IgD-negative memory B cell (primary cell): ENCODE measurements around the gene PRKN. TPM values are rescaled to one million over a fixed set of nuclear protein-coding genes. Genes with fewer than 3 reads are reported as not detected.

Experiments
- H3K27ac Mint-ChIP-seq, 3 donors: one replicate each; pipeline ENCODE4 v1.8.0; 2020 to 2022; ENCODE audit warnings: mild to moderate bottlenecking in 3 of 3, mixed read lengths in 3 of 3, moderate library complexity in 1 of 3
- H3K27me3 Mint-ChIP-seq: one replicate; pipeline ENCODE4 v1.8.0; 2021; ENCODE audit warnings: mixed read lengths
- H3K36me3 Mint-ChIP-seq: one replicate; pipeline ENCODE4 v1.8.0; 2020; ENCODE audit warnings: mild to moderate bottlenecking, mixed read lengths
- H3K4me1 Mint-ChIP-seq, 3 donors: one replicate each; pipeline ENCODE4 v1.8.0; 2020 to 2022; ENCODE audit warnings: mixed read lengths in 3 of 3, mild to moderate bottlenecking in 1 of 3
- H3K4me3 Mint-ChIP-seq, 4 donors: one replicate each; pipeline ENCODE4 v1.8.0; 2020 to 2022; ENCODE audit warnings: mild to moderate bottlenecking in 4 of 4, mixed read lengths in 4 of 4, moderate library complexity in 3 of 4
- H3K9me3 Mint-ChIP-seq, 3 donors: one replicate each; pipeline ENCODE4 v1.8.0; 2020 to 2021; ENCODE audit warnings: mixed read lengths in 3 of 3, mild to moderate bottlenecking in 1 of 3
- polyA plus RNA-seq: library from polyadenylated mRNA; unstranded; fragments of 300-500 nt; fragmentation: Illumina TruSeq; gene quantifications from one replicate; pipeline ENCODE4 v1.2.3, GENCODE V29; 2021

Gene PRKN
- polyA plus RNA-seq, 1 donor from 2014 or later = 0.55 TPM

DNA sequence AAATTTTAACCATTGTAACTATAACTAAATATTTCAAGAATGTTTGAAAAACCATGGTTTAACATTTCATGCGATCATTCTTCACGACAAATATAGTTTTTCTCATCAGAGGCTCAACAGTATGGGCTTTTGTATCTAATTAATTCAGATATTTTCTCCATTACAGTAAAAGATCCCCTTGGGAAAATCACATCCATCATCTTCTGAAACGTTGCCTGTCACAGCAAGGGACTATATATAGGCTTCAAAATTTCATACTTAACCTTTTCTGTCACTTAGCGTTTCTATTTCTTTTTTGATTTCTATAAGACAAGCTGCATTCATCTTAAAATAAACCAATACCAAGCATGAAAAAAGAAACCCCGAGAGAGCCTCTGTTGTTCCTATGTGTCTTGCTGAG, 710.0 kb downstream of the PRKN start:
- no peaks in the 10 kb centered on the region for H3K27me3 Mint-ChIP-seq

DNA sequence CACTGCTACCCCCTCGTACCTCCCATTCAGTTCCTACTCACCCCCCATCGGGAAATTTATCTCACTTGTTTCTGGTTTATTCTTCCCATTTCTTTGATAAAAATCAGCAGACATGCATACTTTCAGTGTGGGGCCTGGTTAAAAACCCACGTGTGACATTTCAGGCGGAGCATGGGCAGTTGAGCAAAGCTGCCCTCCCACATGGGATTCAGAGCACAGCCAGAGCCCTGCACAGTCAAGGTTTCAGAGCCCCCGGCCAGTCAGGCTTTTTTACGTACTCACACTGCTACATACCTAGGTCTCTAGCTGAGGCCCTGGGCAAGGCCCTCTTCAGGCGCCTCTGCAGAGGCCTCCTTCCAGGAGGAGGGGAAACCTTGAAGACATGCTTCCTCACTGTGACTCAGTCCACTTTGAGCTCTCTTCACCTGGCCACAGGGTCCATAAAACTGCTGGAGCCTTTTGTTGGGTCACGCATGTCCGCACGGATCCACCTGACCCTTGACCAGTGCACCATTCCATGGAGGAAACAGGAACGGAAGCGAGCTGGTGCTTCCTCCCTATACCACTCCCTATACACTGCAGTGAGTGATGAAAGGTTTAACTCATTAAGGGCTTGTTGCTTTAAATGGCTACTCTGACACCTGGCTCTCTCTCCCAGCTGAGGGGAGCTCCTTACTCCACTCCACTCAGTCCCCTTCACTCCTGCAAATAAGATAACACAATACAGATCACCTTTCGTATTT, 713.3 kb downstream of the PRKN start:
- peak overlapping the region in 1 of 3 donors; percentile 71 for H3K27ac Mint-ChIP-seq
- peaks cover 5 to 12% (median 6%) of the 10 kb centered on the region in 3 donors for H3K9me3 Mint-ChIP-seq
- no peaks in the 10 kb centered on the region for H3K27me3 Mint-ChIP-seq
- no peaks in the 10 kb centered on the region for H3K4me1 Mint-ChIP-seq
- no peak overlapping the region for H3K4me3 Mint-ChIP-seq
- H3K36me3 Mint-ChIP-seq = no peaks in the 10 kb centered on the region

More for the DNA sequence above, 710.0 kb downstream of the PRKN start:
- Mint-ChIP-seq H3K4me1 (no peaks in the 10 kb centered on the region), H3K9me3 (peaks cover 4 to 19% (median 11%) of the 10 kb centered on the region in 3 donors), H3K36me3 (no peaks in the 10 kb centered on the region), H3K4me3 (no peak overlapping the region), H3K27ac (no peak overlapping the region)

DNA sequence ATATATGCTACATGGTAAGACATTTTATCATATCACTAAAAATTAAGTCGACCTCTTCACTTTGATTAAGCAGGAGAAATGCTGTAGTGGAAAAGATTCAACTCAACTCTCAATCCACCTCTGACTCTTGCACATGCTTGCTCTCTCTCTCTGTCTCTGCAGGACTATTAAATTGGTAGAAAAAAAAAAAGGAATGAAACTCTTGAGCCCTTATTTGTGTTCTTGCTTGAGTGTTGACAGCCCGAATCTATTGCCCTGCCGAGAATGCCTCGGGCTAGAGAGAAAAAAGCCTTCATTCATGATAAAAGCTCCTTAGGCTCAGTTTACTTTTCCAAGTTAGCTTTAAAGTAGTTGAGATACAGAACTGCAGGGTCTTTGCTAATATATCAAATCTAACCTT, 722.2 kb downstream of the PRKN start:
- Mint-ChIP-seq H3K27me3 (no peaks in the 10 kb centered on the region), H3K27ac (no peak overlapping the region), H3K4me3 (no peak overlapping the region), H3K4me1 (peaks cover 0 to 1% (median 0%) of the 10 kb centered on the region in 3 donors), H3K36me3 (peaks cover 3% of the 10 kb centered on the region), H3K9me3 (peaks cover 5 to 16% (median 5%) of the 10 kb centered on the region in 3 donors)

GRCh38 chr6:161996783-161997182, 730.8 kb downstream of the PRKN start:
- H3K4me3 Mint-ChIP-seq = no peak overlapping the region

GRCh38 chr6:161985876-161986423, 741.6 kb downstream of the PRKN start:
- Mint-ChIP-seq H3K4me3 (peak overlapping the region in 1 of 4 donors; percentile 39), H3K4me1 (no peaks in the 10 kb centered on the region), H3K9me3 (peaks cover 2 to 12% (median 5%) of the 10 kb centered on the region in 3 donors), H3K36me3 (no peaks in the 10 kb centered on the region), H3K27me3 (peaks cover 2% of the 10 kb centered on the region), H3K27ac (no peak overlapping the region)

More at GRCh38 chr6:161996783-161997182, 730.8 kb downstream of the PRKN start:
- Mint-ChIP-seq H3K4me1 (peaks cover 0 to 1% (median 0%) of the 10 kb centered on the region in 3 donors), H3K27ac (no peak overlapping the region), H3K9me3 (peaks cover 4 to 31% (median 8%) of the 10 kb centered on the region in 3 donors), H3K36me3 (no peaks in the 10 kb centered on the region), H3K27me3 (no peaks in the 10 kb centered on the region)

DNA sequence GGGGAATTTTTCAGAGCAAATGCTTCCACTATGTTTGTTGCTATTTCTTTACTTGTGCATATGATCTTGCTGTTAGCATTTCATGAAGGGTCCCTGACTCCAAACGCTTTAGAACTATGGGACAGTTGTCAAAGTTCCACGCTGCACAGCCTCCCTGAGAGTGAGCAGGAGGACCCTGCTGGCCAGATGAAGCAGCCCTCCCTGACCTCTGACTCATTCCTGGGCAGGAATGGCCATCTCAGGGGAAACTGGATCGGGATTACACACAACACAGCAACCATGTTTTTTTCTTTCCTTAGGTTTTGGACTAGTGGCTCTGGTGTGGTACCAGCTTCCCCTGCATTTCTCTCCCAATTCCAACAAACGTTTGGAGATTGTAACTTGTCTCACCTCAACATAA, 742.9 kb downstream of the PRKN start:
- H3K27me3 Mint-ChIP-seq = peaks cover 2% of the 10 kb centered on the region
- H3K27ac Mint-ChIP-seq = no peak overlapping the region
- H3K36me3 Mint-ChIP-seq = no peaks in the 10 kb centered on the region
- no peaks in the 10 kb centered on the region for H3K4me1 Mint-ChIP-seq
- no peak overlapping the region for H3K4me3 Mint-ChIP-seq
- peaks cover 5 to 10% (median 5%) of the 10 kb centered on the region in 3 donors for H3K9me3 Mint-ChIP-seq

DNA sequence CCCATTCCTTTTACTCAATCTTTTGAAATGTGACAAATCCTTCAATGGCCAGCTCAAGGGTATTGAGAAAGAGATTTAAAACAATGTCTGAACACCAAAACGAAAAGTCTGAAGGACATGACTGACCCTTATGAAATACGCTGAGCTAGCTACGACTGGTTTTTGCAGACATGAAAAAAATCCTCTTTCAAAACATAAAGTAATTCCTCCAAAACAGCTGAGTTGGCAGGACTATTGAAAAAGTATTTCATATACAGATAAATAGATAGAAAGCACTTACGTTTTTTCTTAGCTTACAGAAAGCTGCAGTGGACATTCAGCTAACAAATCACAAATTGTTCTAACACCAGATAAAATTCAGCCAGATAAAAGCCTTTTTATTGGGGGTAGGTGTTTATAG, 751.0 kb downstream of the PRKN start:
- H3K4me3 Mint-ChIP-seq = no peak overlapping the region
- H3K27me3 Mint-ChIP-seq = no peaks in the 10 kb centered on the region
- peaks cover 0 to 1% (median 0%) of the 10 kb centered on the region in 3 donors for H3K4me1 Mint-ChIP-seq
- no peak overlapping the region for H3K27ac Mint-ChIP-seq
- H3K9me3 Mint-ChIP-seq = peaks cover 4 to 14% (median 9%) of the 10 kb centered on the region in 3 donors
- peaks cover 3% of the 10 kb centered on the region for H3K36me3 Mint-ChIP-seq

- no peaks in the 10 kb centered on the region for H3K27me3 Mint-ChIP-seq
Observed at GRCh38 chr6:161973064-161973463, 754.5 kb downstream of the PRKN start.

DNA sequence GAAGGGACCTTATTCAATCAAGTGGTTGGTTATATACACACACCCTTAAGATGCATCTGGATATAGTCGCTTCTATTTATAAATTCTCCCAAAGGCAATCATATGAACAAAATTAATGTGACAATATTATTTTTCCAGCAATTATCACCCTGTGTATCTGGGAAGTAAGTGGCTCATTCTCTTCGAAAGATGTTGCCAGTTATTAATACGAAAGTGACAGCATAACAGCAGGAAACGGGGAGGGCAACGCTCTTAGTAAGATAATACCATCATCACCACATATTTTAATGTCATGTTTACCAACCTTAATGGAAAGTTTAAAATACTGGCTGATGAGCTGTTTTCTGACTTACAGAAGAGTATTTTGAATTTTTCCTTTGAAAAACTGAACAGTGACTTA, 756.5 kb downstream of the PRKN start:
- Mint-ChIP-seq H3K4me3 (no peak overlapping the region), H3K27me3 (no peaks in the 10 kb centered on the region), H3K4me1 (peaks cover 0 to 1% (median 0%) of the 10 kb centered on the region in 3 donors), H3K9me3 (peaks cover 0 to 3% (median 0%) of the 10 kb centered on the region in 3 donors), H3K36me3 (peaks cover 2% of the 10 kb centered on the region), H3K27ac (no peak overlapping the region)

More at GRCh38 chr6:161973064-161973463, 754.5 kb downstream of the PRKN start:
- Mint-ChIP-seq H3K27ac (no peak overlapping the region), H3K9me3 (peaks cover under 1 to 4% (median 4%) of the 10 kb centered on the region in 3 donors), H3K4me1 (peaks cover 0 to 1% (median 0%) of the 10 kb centered on the region in 3 donors), H3K36me3 (peaks cover 3% of the 10 kb centered on the region), H3K4me3 (peak overlapping the region in 1 of 4 donors; percentile 58)

GRCh38 chr6:161963634-161964234, 763.8 kb downstream of the PRKN start:
- no peaks in the 10 kb centered on the region for H3K36me3 Mint-ChIP-seq
- H3K27me3 Mint-ChIP-seq = no peaks in the 10 kb centered on the region
- peaks cover 0 to 4% (median 1%) of the 10 kb centered on the region in 3 donors for H3K9me3 Mint-ChIP-seq
- peaks cover 0 to 2% (median 0%) of the 10 kb centered on the region in 3 donors for H3K4me1 Mint-ChIP-seq
- no peak overlapping the region for H3K4me3 Mint-ChIP-seq
- H3K27ac Mint-ChIP-seq = no peak overlapping the region

- Mint-ChIP-seq H3K4me3 (no peak overlapping the region), H3K27ac (no peak overlapping the region), H3K27me3 (no peaks in the 10 kb centered on the region), H3K9me3 (peaks cover 0 to 4% (median 1%) of the 10 kb centered on the region in 3 donors), H3K36me3 (no peaks in the 10 kb centered on the region), H3K4me1 (peaks cover 0 to 2% (median 0%) of the 10 kb centered on the region in 3 donors)
Observed at GRCh38 chr6:161963181-161963580, 764.4 kb downstream of the PRKN start.

GRCh38 chr6:161961796-161962195, 765.8 kb downstream of the PRKN start:
- peaks cover 0 to 2% (median 0%) of the 10 kb centered on the region in 3 donors for H3K4me1 Mint-ChIP-seq
- peaks cover 0 to 4% (median 1%) of the 10 kb centered on the region in 3 donors for H3K9me3 Mint-ChIP-seq
- H3K36me3 Mint-ChIP-seq = peaks cover 2% of the 10 kb centered on the region
- H3K27ac Mint-ChIP-seq = no peak overlapping the region
- H3K4me3 Mint-ChIP-seq = no peak overlapping the region
- H3K27me3 Mint-ChIP-seq = no peaks in the 10 kb centered on the region

DNA sequence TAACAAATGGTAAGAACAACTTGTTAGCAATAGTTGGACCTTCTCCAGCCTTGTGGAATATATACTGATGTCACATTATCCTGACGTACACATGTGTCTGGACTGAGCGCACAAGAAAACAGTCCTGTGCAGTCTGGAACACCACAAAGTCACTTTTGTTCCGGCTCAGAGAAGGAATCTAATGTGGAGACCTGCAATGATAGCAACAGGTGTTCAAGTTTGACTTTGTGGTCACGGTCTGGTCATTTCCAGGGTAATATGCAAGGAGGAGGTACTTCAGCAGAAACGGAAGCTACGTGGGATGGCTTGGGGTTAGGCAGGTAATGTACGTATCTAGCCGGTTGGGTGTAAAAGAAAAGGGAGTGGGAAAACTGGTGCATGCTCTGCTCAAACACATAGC, 766.5 kb downstream of the PRKN start:
- no peaks in the 10 kb centered on the region for H3K27me3 Mint-ChIP-seq
- H3K27ac Mint-ChIP-seq = no peak overlapping the region
- peaks cover 2% of the 10 kb centered on the region for H3K36me3 Mint-ChIP-seq
- no peak overlapping the region for H3K4me3 Mint-ChIP-seq
- H3K4me1 Mint-ChIP-seq = peaks cover 0 to 2% (median 0%) of the 10 kb centered on the region in 3 donors
- peaks cover 0 to 4% (median 0%) of the 10 kb centered on the region in 3 donors for H3K9me3 Mint-ChIP-seq

DNA sequence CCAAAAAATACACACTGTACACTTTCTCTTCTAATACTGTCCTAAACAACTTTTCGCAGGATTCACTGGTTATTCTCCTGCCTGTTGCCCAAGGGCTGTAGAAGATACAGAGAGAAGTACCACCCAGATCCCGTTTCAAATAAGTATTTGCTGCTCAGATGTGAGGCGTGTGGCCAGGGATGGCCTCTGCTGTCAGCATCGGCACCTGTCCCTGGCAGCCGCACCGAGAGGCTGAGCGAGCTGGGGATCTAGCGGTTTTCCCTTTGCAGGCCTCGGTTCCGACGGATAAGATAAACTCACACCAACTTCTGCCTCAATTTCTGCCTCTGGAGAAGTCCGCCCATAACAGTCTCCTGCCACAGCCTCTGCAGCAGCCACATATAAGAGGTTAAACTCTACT, 768.5 kb downstream of the PRKN start:
- Mint-ChIP-seq H3K36me3 (peaks cover 2% of the 10 kb centered on the region), H3K4me3 (no peak overlapping the region), H3K4me1 (peaks cover 0 to 2% (median 0%) of the 10 kb centered on the region in 3 donors), H3K27me3 (no peaks in the 10 kb centered on the region), H3K9me3 (peaks cover 0 to 4% (median 0%) of the 10 kb centered on the region in 3 donors), H3K27ac (no peak overlapping the region)

GRCh38 chr6:161956082-161956481, 771.5 kb downstream of the PRKN start:
- Mint-ChIP-seq H3K27ac (no peak overlapping the region), H3K4me3 (no peak overlapping the region), H3K9me3 (peaks cover 0 to 6% (median 0%) of the 10 kb centered on the region in 3 donors), H3K27me3 (no peaks in the 10 kb centered on the region), H3K4me1 (no peaks in the 10 kb centered on the region), H3K36me3 (peaks cover 2% of the 10 kb centered on the region)
